ENCODE results near the gene SFMBT2.
"Not testable (repeated sequence)": the region's sequence is repeated elsewhere in the genome, so short reads cannot be mapped to it uniquely, and the experiment has no call there.

Gene SFMBT2

GRCh38 chr10:7317786-7318446 lies 92.9 kb downstream of the SFMBT2 start:
- no peak for DNase-seq

GRCh38 chr10:7316839-7317238 lies 94.0 kb downstream of the SFMBT2 start:
- no peak for DNase-seq

GRCh38 chr10:7315906-7316305 lies 94.9 kb downstream of the SFMBT2 start:
- DNase-seq, result no peak

GRCh38 chr10:7314170-7314569 lies 96.7 kb downstream of the SFMBT2 start:
- DNase-seq, result no peak

- DNase-seq, result no peak
These were observed 98.4 kb downstream of the SFMBT2 start for GRCh38 chr10:7312488-7312857.

GRCh38 chr10:7311850-7312487 lies 98.9 kb downstream of the SFMBT2 start:
- DNase-seq, result not testable (repeated sequence)

- DNase-seq, result no peak
These were observed 99.5 kb downstream of the SFMBT2 start for GRCh38 chr10:7311218-7311849.

GRCh38 chr10:7310076-7310475 lies 100.8 kb downstream of the SFMBT2 start:
- DNase-seq, result no peak

GRCh38 chr10:7308826-7309225 lies 102.0 kb downstream of the SFMBT2 start:
- DNase-seq, result no peak

- DNase-seq, result no peak
These were observed 104.2 kb downstream of the SFMBT2 start for GRCh38 chr10:7306616-7307015.

- no peak for DNase-seq
These were observed 104.7 kb downstream of the SFMBT2 start for GRCh38 chr10:7306147-7306546.

- no peak for DNase-seq
These were observed 105.8 kb downstream of the SFMBT2 start for GRCh38 chr10:7305053-7305452.

GRCh38 chr10:7304110-7304509 lies 106.7 kb downstream of the SFMBT2 start:
- DNase-seq, result no peak

GRCh38 chr10:7302930-7303557 lies 107.8 kb downstream of the SFMBT2 start:
- DNase-seq, result no peak

- no peak for DNase-seq
These were observed 108.4 kb downstream of the SFMBT2 start for GRCh38 chr10:7302392-7302906.

- no peak for DNase-seq
These were observed 109.6 kb downstream of the SFMBT2 start for GRCh38 chr10:7301006-7301778.

GRCh38 chr10:7300384-7300971 lies 110.4 kb downstream of the SFMBT2 start:
- DNase-seq, result no peak

GRCh38 chr10:7299601-7300325 lies 111.1 kb downstream of the SFMBT2 start:
- not testable (repeated sequence) for DNase-seq

- DNase-seq, result no peak
These were observed 112.3 kb downstream of the SFMBT2 start for GRCh38 chr10:7298495-7298894.

GRCh38 chr10:7297094-7297493 lies 113.7 kb downstream of the SFMBT2 start:
- DNase-seq, result no peak

GRCh38 chr10:7296648-7297047 lies 114.2 kb downstream of the SFMBT2 start:
- no peak for DNase-seq

- DNase-seq, result no peak
These were observed 114.8 kb downstream of the SFMBT2 start for GRCh38 chr10:7296076-7296475.
